ENCODE results near the gene TSC1.
"Not testable (repeated sequence)": the region's sequence is repeated elsewhere in the genome, so short reads cannot be mapped to it uniquely, and the experiment has no call there.

TSC1 gene

GRCh38 chr9:132976571-132976970, 32.2 kb upstream of the TSC1 start:
- no peak for DNase-seq

- DNase-seq, result no peak
These were observed 31.5 kb upstream of the TSC1 start for GRCh38 chr9:132975961-132976360.

- DNase-seq, result no peak
These were observed 29.3 kb upstream of the TSC1 start for GRCh38 chr9:132973713-132974112.

- DNase-seq, result no peak
These were observed 28.8 kb upstream of the TSC1 start for GRCh38 chr9:132973166-132973565.

GRCh38 chr9:132970324-132971062, 26.1 kb upstream of the TSC1 start:
- no peak for DNase-seq

- no peak for DNase-seq
These were observed 25.4 kb upstream of the TSC1 start for GRCh38 chr9:132969783-132970182.

- not testable (repeated sequence) for DNase-seq
These were observed 23.5 kb upstream of the TSC1 start for GRCh38 chr9:132967908-132968307.

- DNase-seq, result no peak
These were observed 21.1 kb upstream of the TSC1 start for GRCh38 chr9:132965478-132965877.

- no peak for DNase-seq
These were observed 16.6 kb upstream of the TSC1 start for GRCh38 chr9:132961002-132961401.

GRCh38 chr9:132957805-132958204, 13.4 kb upstream of the TSC1 start:
- no peak for DNase-seq

- no peak for DNase-seq
These were observed 11.4 kb upstream of the TSC1 start for GRCh38 chr9:132955768-132956167.

GRCh38 chr9:132955123-132955522, 10.7 kb upstream of the TSC1 start:
- DNase-seq, result no peak

- no peak for DNase-seq
These were observed 5.3 kb upstream of the TSC1 start for GRCh38 chr9:132949709-132950108.

GRCh38 chr9:132948482-132949050, 4.2 kb upstream of the TSC1 start:
- DNase-seq, result no peak

- no peak for DNase-seq
These were observed 3.3 kb upstream of the TSC1 start for GRCh38 chr9:132947756-132948155.

GRCh38 chr9:132946631-132947295, 2.3 kb upstream of the TSC1 start:
- DNase-seq, result no peak

- no peak for DNase-seq
These were observed 1.8 kb upstream of the TSC1 start for GRCh38 chr9:132946211-132946610.

- DNase-seq, result no peak
These were observed 1.0 kb upstream of the TSC1 start for GRCh38 chr9:132945186-132946130.

GRCh38 chr9:132943651-132944293, 644 bp downstream of the TSC1 start:
- DNase-seq, result peak in 5 of 51 donors; percentile 22 to 47 (median 32)

GRCh38 chr9:132942541-132943182, 1.8 kb downstream of the TSC1 start:
- DNase-seq, result no peak

- DNase-seq, result no peak
These were observed 5.2 kb downstream of the TSC1 start for GRCh38 chr9:132939169-132939568.

Data from hypothalamus (tissue), 51 donors.